Sigmoid colon (tissue), 4 donors: ENCODE results near the gene FBXO3.

Experiments
- CTCF ChIP-seq, 4 experiments: fragments of 450-650 bp in 3 of 4; fragments of 200-600 bp in 1 of 4; IDR thresholded peaks; one replicate each; pipeline ENCODE4 v1.5.1; 2016 to 2019; ENCODE audit warnings: antibody characterized with exemption in 4 of 4, mild to moderate bottlenecking in 3 of 4, moderate library complexity in 2 of 4
- EP300 ChIP-seq, 4 donors: sonication (generic); formaldehyde crosslinking; IDR thresholded peaks; one replicate each; pipeline ENCODE4 v1.6.1; 2017; ENCODE audit warnings: antibody characterized with exemption in 4 of 4
- POLR2A ChIP-seq, 2 donors: fragments of 450-650 bp; IDR thresholded peaks; one replicate each; pipeline ENCODE4 v1.6.1; 2016; ENCODE audit warnings: antibody characterized with exemption in 2 of 2, mild to moderate bottlenecking in 2 of 2, moderate library complexity in 2 of 2
- POLR2AphosphoS5 ChIP-seq, 4 donors: sonication (generic); formaldehyde crosslinking; IDR thresholded peaks; one replicate each; pipeline ENCODE4 v1.6.1; 2017; ENCODE audit warnings: antibody characterized with exemption in 4 of 4

GRCh38 chr11:33761471-33761870 is 12.8 kb downstream of the FBXO3 start:
- TF ChIP-seq CTCF (IDR thresholded peaks at IDR 0.05) (no peak), POLR2AphosphoS5 (IDR thresholded peaks at IDR 0.05) (no peak), POLR2A (IDR thresholded peaks at IDR 0.05) (no peak), EP300 (IDR thresholded peaks at IDR 0.05) (no peak)
